Neural progenitor cell (in vitro differentiated cells): ENCODE results near the gene KLF13. TPM values are rescaled to one million over a fixed set of nuclear protein-coding genes. Genes with fewer than 3 reads are reported as not detected.

Experiments
- DNase-seq: peaks from one replicate; pipeline ENCODE4 v3.0.0-alpha.2; 2016; ENCODE audit warnings: low spot score
- H2AFZ ChIP-seq: fragments of 200-600 bp; sonication (generic); replicated peaks from 2 replicates; pipeline ENCODE4 v1.6.1; 2016; ENCODE audit warnings: antibody characterized with exemption
- H3F3A ChIP-seq: fragments of 200-600 bp; sonication (generic); 2 replicates; pipeline ENCODE4 v1.6.1; 2016; ENCODE audit warnings: antibody characterized with exemption, low read depth
- H3K27ac ChIP-seq: fragments of 200-600 bp; sonication (generic); 2 replicates; pipeline ENCODE4 v1.5.1; 2016; ENCODE audit warnings: mild to moderate bottlenecking
- H3K27me3 ChIP-seq: fragments of 200-600 bp; sonication (generic); 2 replicates; pipeline ENCODE4 v1.6.1; 2016; ENCODE audit warnings: mild to moderate bottlenecking, moderate library complexity
- H3K36me3 ChIP-seq: fragments of 200-600 bp; sonication (generic); 2 replicates; pipeline ENCODE4 v1.5.1; 2016
- H3K4me1 ChIP-seq: fragments of 200-600 bp; sonication (generic); 2 replicates; pipeline ENCODE4 v1.6.1; 2016; ENCODE audit warnings: mixed run types
- H3K4me2 ChIP-seq: fragments of 200-600 bp; sonication (generic); 2 replicates; pipeline ENCODE4 v1.6.1; 2016
- H3K4me3 ChIP-seq: fragments of 200-600 bp; sonication (generic); 2 replicates; pipeline ENCODE4 v1.5.1; 2016
- H3K79me2 ChIP-seq: fragments of 200-600 bp; sonication (generic); 2 replicates; pipeline ENCODE4 v1.6.1; 2016; ENCODE audit warnings: low read depth
- H3K9ac ChIP-seq: fragments of 200-600 bp; sonication (generic); 2 replicates; pipeline ENCODE4 v1.6.1; 2016
- H3K9me3 ChIP-seq: fragments of 200-600 bp; sonication (generic); 2 replicates; pipeline ENCODE4 v1.5.1; 2016; ENCODE audit warnings: low read depth
- H4K20me1 ChIP-seq: fragments of 200-600 bp; sonication (generic); 2 replicates; pipeline ENCODE4 v1.6.1; 2016; ENCODE audit warnings: low read depth
- H3K27ac Mint-ChIP-seq: 3 replicates; pipeline ENCODE4 v1.8.0; 2021; ENCODE audit warnings: mixed read lengths
- H3K27me3 Mint-ChIP-seq: 2 replicates; pipeline ENCODE4 v1.8.0; 2022; ENCODE audit warnings: low read depth, mild to moderate bottlenecking, inconsistent platforms, moderate library complexity, mixed read lengths; ENCODE audit not compliant: insufficient read depth
- H3K36me3 Mint-ChIP-seq: 3 replicates; pipeline ENCODE4 v1.8.0; 2021; ENCODE audit warnings: mixed read lengths
- H3K4me1 Mint-ChIP-seq: 3 replicates; pipeline ENCODE4 v1.8.0; 2021; ENCODE audit warnings: mixed read lengths
- H3K4me3 Mint-ChIP-seq: 3 replicates; pipeline ENCODE4 v1.8.0; 2021; ENCODE audit warnings: mild to moderate bottlenecking, moderate library complexity, mixed read lengths
- H3K9me3 Mint-ChIP-seq: 3 replicates; pipeline ENCODE4 v1.8.0; 2020; ENCODE audit warnings: mixed read lengths
- EZH2 ChIP-seq: fragments of 200-600 bp; sonication (generic); IDR thresholded peaks from 2 replicates; pipeline ENCODE4 v1.6.1; 2017; ENCODE audit warnings: antibody characterized with exemption, mild to moderate bottlenecking, moderate library complexity
- EZH2phosphoT487 ChIP-seq: fragments of 200-600 bp; sonication (generic); IDR thresholded peaks from 2 replicates; pipeline ENCODE4 v1.6.1; 2017; ENCODE audit warnings: antibody characterized with exemption
- total RNA-seq: library from RNA; depleted of rRNA; stranded (reverse); fragments of >200 nt; gene quantifications from 2 replicates; pipeline ENCODE4 v1.2.3, GENCODE V29; 2015; ENCODE audit warnings: low replicate concordance
- TF ChIP-seq, protein P1 (sequence below): fragments of 200-600 bp; sonication (generic); IDR thresholded peaks from 2 replicates; pipeline ENCODE4 v1.5.1; 2017; ENCODE audit warnings: antibody characterized with exemption, mild to moderate bottlenecking

KLF13 gene
- total RNA-seq, 1 donor from 2014 or later: 11.9 TPM

DNA sequence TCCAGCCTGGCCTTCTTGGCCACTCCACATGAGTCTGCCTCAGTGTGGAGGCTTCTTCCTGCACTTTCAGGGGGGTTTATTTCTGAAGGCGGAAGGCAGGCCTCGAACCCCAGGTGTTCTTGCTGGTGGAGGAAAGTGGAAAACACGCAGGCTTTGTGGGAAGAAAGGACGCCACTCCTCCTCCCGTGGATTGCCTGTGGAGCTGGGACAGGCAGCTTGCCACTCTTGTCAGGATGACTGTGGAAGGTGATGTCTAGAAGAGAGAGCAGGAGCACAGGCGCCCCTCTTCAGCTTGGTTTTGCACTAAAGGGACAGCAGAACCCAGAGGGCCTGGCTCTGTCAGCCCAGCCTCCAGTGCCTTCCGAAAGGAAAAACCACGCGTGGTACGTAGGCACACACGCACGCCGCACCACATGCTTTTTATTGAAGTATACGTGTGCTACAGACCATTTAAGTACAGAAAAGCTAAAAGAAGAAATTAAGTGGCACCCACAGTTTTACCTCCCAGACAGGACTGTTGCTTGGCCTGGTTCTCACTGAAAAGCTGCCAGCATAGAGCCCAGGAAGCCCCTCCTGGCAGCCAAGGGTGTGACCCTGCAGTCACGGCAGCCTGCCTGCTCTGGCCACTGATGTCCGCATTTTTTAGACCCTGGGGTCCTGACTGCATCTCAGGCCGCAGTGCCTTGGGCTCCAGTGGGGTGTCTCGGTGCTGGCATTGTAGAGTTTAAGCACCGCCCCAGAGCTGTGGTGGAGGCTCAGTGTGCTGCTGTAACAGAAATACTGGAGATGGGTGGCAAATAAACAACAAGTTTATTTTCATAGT is 21.6 kb downstream of the KLF13 start:
- DNase-seq: no peak
- peaks cover 28% of the 10 kb centered on the region for H3K4me1 Mint-ChIP-seq
- H3K27me3 Mint-ChIP-seq: peaks cover 4% of the 10 kb centered on the region
- Histone ChIP-seq H3K4me1 (peaks cover 8% of the 10 kb centered on the region), H3F3A (no peaks in the 10 kb centered on the region), H3K9ac (no peak overlapping the region), H3K79me2 (peaks cover 18% of the 10 kb centered on the region), H3K4me2 (no peak overlapping the region), H4K20me1 (peaks cover 70% of the 10 kb centered on the region), H3K27ac (no peak overlapping the region), H3K36me3 (no peaks in the 10 kb centered on the region), H3K27me3 (no peaks in the 10 kb centered on the region), H3K9me3 (no peaks in the 10 kb centered on the region), H2AFZ (no peak overlapping the region), H3K4me3 (no peak overlapping the region)
- TF ChIP-seq EZH2phosphoT487: no peak
- no peaks in the 10 kb centered on the region for H3K9me3 Mint-ChIP-seq
- H3K36me3 Mint-ChIP-seq: no peaks in the 10 kb centered on the region
- H3K4me3 Mint-ChIP-seq: no peak overlapping the region
- no peak overlapping the region for H3K27ac Mint-ChIP-seq

DNA sequence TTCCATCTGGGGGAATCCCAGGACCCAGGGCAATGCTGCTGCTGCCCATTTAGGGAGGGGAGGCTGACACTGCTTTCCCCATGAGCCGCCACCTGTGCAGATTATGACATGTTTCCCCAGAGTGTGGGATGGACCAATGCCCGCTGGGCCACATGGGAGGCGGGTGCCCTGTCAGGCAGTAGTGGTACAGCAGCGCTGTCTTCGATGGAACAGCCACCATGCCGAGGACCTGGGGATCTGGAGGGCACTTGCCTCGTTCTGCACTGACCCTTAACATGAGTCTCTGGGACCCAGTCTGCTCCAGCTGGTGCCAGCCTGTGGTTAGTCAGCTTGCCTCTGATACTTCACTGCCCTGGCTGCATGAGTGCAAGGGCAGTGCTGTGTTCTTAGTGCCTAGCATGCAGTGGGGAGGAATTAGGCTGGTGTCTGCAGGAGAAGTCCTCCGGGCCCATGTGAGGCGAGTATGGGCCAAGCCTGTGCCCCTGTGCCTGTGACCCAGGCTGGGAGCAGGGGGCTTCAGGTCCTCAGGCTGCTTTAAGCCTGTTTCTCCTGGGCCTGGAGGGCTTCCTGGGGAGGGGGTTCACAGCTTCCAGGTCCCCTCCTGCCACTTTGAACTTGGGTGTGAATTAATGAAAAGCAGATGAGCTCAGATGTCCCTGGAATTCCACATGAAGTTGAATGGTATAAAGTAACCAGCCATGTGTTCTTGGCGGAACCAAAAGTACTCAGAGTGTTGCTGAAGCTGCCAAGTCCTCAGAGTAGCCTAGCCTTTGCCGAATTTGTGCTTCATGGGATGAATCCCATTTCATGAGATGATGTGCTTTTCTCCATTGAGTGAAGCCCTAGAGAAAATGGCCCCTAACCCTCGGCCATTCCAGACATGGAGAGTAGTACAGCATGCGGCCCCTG is 22.9 kb downstream of the KLF13 start:
- Histone ChIP-seq H4K20me1 (peaks cover 69% of the 10 kb centered on the region), H3K9me3 (no peaks in the 10 kb centered on the region), H3K79me2 (peaks cover 26% of the 10 kb centered on the region), H3F3A (no peaks in the 10 kb centered on the region), H3K4me1 (peaks cover 10% of the 10 kb centered on the region), H3K4me2 (no peak overlapping the region), H3K27me3 (no peaks in the 10 kb centered on the region), H3K9ac (no peak overlapping the region), H2AFZ (no peak overlapping the region), H3K27ac (no peak overlapping the region), H3K4me3 (no peak overlapping the region), H3K36me3 (no peaks in the 10 kb centered on the region)
- H3K27ac Mint-ChIP-seq: no peak overlapping the region
- peaks cover 31% of the 10 kb centered on the region for H3K4me1 Mint-ChIP-seq
- H3K36me3 Mint-ChIP-seq: no peaks in the 10 kb centered on the region
- no peak overlapping the region for H3K4me3 Mint-ChIP-seq
- no peaks in the 10 kb centered on the region for H3K9me3 Mint-ChIP-seq
- no peak for DNase-seq
- no peak for TF ChIP-seq EZH2phosphoT487
- peaks cover 2% of the 10 kb centered on the region for H3K27me3 Mint-ChIP-seq

DNA sequence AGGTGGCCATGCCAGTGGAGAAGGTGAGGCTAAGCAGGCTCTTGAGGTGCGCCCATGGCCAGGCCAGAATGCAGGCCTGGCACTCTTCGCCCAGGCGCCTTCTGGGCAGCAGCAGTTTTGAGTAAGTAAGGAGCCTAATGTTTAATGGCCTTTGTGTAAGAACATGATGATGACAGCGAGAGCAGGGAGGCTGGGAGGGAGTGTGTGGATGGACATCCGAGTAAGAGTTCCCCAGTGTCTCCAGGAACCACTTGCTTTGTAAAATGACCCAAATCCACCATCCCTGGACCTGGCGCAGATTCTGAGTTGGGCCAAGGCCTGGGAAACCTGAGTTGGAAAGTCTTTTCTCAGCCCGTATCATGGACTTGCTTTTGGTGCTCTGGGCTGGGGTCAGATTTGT is 24.1 kb downstream of the KLF13 start:
- Histone ChIP-seq H3K79me2 (peaks cover 26% of the 10 kb centered on the region), H2AFZ (no peak overlapping the region), H3K4me3 (no peak overlapping the region), H3K27me3 (no peaks in the 10 kb centered on the region), H3K27ac (no peak overlapping the region), H3K4me1 (peaks cover 10% of the 10 kb centered on the region), H3K4me2 (no peak overlapping the region), H4K20me1 (peaks cover 56% of the 10 kb centered on the region), H3K36me3 (no peaks in the 10 kb centered on the region), H3F3A (no peaks in the 10 kb centered on the region), H3K9me3 (no peaks in the 10 kb centered on the region), H3K9ac (no peak overlapping the region)
- Mint-ChIP-seq H3K27ac (no peak overlapping the region), H3K27me3 (peaks cover 2% of the 10 kb centered on the region), H3K4me1 (peaks cover 28% of the 10 kb centered on the region), H3K9me3 (no peaks in the 10 kb centered on the region), H3K4me3 (no peak overlapping the region), H3K36me3 (peaks cover 4% of the 10 kb centered on the region)
- DNase-seq: no peak
- TF ChIP-seq, protein P1, sequence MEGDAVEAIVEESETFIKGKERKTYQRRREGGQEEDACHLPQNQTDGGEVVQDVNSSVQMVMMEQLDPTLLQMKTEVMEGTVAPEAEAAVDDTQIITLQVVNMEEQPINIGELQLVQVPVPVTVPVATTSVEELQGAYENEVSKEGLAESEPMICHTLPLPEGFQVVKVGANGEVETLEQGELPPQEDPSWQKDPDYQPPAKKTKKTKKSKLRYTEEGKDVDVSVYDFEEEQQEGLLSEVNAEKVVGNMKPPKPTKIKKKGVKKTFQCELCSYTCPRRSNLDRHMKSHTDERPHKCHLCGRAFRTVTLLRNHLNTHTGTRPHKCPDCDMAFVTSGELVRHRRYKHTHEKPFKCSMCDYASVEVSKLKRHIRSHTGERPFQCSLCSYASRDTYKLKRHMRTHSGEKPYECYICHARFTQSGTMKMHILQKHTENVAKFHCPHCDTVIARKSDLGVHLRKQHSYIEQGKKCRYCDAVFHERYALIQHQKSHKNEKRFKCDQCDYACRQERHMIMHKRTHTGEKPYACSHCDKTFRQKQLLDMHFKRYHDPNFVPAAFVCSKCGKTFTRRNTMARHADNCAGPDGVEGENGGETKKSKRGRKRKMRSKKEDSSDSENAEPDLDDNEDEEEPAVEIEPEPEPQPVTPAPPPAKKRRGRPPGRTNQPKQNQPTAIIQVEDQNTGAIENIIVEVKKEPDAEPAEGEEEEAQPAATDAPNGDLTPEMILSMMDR: no peak
- TF ChIP-seq EZH2phosphoT487 (no peak), EZH2 (no peak)

DNA sequence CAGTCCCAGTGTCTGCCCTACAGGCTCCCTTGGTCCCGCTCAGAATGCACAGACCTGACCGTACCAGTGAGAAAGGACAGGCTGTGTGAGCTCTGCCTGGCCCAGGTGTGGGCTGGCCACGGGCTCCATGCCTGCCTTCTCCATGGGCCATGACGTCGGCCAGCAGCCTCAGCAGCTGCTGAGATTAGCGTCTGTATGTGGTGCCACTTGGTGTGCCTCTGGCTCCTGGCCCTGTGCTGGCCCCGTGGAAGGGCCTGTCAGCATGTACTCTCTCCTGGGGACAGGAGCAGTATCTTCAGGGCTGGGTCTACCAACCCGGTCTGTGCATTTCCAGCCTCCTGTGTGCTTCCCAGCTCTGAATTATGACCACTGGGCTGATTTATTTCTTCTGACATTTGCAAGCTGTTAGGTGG is 25.7 kb downstream of the KLF13 start:
- Mint-ChIP-seq H3K4me1 (peaks cover 26% of the 10 kb centered on the region), H3K27ac (no peak overlapping the region), H3K27me3 (peaks cover 2% of the 10 kb centered on the region), H3K4me3 (no peak overlapping the region), H3K36me3 (peaks cover 4% of the 10 kb centered on the region), H3K9me3 (no peaks in the 10 kb centered on the region)
- no peak overlapping the region for H3K4me2 ChIP-seq
- peaks cover 36% of the 10 kb centered on the region for H3K79me2 ChIP-seq
- no peaks in the 10 kb centered on the region for H3F3A ChIP-seq
- no peak for TF ChIP-seq EZH2
- TF ChIP-seq, protein P1: no peak
- TF ChIP-seq EZH2phosphoT487: no peak
- peaks cover 50% of the 10 kb centered on the region for H4K20me1 ChIP-seq
- DNase-seq: no peak
- H3K27ac ChIP-seq: no peak overlapping the region
- peak overlapping the region; percentile 32 for H3K9ac ChIP-seq
- no peak overlapping the region for H2AFZ ChIP-seq
- peaks cover 18% of the 10 kb centered on the region for H3K4me1 ChIP-seq
- H3K9me3 ChIP-seq: no peaks in the 10 kb centered on the region
- no peak overlapping the region for H3K4me3 ChIP-seq
- H3K27me3 ChIP-seq: no peaks in the 10 kb centered on the region
- no peaks in the 10 kb centered on the region for H3K36me3 ChIP-seq
